H1 (cell line): ENCODE results near the gene MEIS2. TPM values are rescaled to one million over a fixed set of nuclear protein-coding genes. Genes with fewer than 3 reads are reported as not detected.

Experiments used
- CTCF ChIA-PET: fragments of 300-600 bp; sonication (Branson Sonifier 250); formaldehyde crosslinking; loops from one replicate; lab custom pipeline; 2021; ENCODE audit not compliant: partially characterized antibody; lab: Charles Lee
- POLR2A ChIA-PET: fragments of 300-600 bp; sonication (Branson Sonifier 250); formaldehyde crosslinking; loops from one replicate; lab custom pipeline; 2021; ENCODE audit warnings: inconsistent platforms; ENCODE audit not compliant: partially characterized antibody; lab: Charles Lee
- DNase-seq, 2 experiments: peaks; one replicate each; pipeline versions ENCODE4 v3.0.0 to v3.0.0-alpha.2; 2010 to 2022; ENCODE audit warnings: low spot score in 2 of 2, low read depth in 1 of 2, mixed read lengths in 1 of 2
- FAIRE-seq: peaks from 2 replicates; lab custom pipeline; 2011; peaks lifted over from hg19 to GRCh38; lab: Jason Lieb, UNC
- H2AFZ ChIP-seq: 2 replicates; pipeline ENCODE4 v1.8.1; 2012; ENCODE audit warnings: low read length, inconsistent platforms
- H2AK5ac ChIP-seq: 2 replicates; pipeline ENCODE4 v1.6.1; 2013; ENCODE audit warnings: low read depth, low read length
- H2BK120ac ChIP-seq: replicated peaks from 2 replicates; pipeline ENCODE3; 2013; ENCODE audit warnings: low read depth, low read length, inconsistent platforms
- H2BK12ac ChIP-seq: 2 replicates; pipeline ENCODE4 v1.6.1; 2013; ENCODE audit warnings: low read depth, low read length
- H2BK15ac ChIP-seq: 2 replicates; pipeline ENCODE4 v1.6.1; 2013; ENCODE audit warnings: low read length
- H2BK20ac ChIP-seq: 2 replicates; pipeline ENCODE4 v1.6.1; 2013; ENCODE audit warnings: low read length
- H2BK5ac ChIP-seq: 2 replicates; pipeline ENCODE4 v1.6.1; 2013; ENCODE audit warnings: low read depth, low read length
- H3K14ac ChIP-seq: 2 replicates; pipeline ENCODE4 v1.6.1; 2013; ENCODE audit warnings: inconsistent platforms; ENCODE audit not compliant: insufficient read length
- H3K18ac ChIP-seq: 2 replicates; pipeline ENCODE4 v1.6.1; 2013; ENCODE audit warnings: low read length; ENCODE audit errors: extremely low read depth
- H3K23ac ChIP-seq: 2 replicates; pipeline ENCODE4 v1.6.1; 2013; ENCODE audit warnings: inconsistent platforms; ENCODE audit not compliant: insufficient read length
- H3K23me2 ChIP-seq: 2 replicates; pipeline ENCODE4 v1.6.1; 2013; ENCODE audit warnings: low read depth, low read length
- H3K27ac ChIP-seq: 2 replicates; pipeline ENCODE4 v1.6.1; 2011; ENCODE audit warnings: low read depth, low read length, inconsistent platforms
- H3K27me3 ChIP-seq, 4 experiments: replicated peaks in 1 of 4; 1 replicate in 1 of 4; 2 replicates in 3 of 4; pipeline versions ENCODE4 v1.6.1 to v1.8.1; 2011 to 2013; ENCODE audit warnings: low read length in 3 of 4, mild to moderate bottlenecking in 3 of 4, inconsistent platforms in 2 of 4, mixed read lengths in 2 of 4, moderate library complexity in 1 of 4; ENCODE audit not compliant: control insufficient read depth in 3 of 4, insufficient read depth in 3 of 4; ENCODE audit errors: extremely low read depth in 1 of 4
- H3K36me3 ChIP-seq, 4 experiments: 2 replicates each; pipeline versions ENCODE4 v1.6.1 to v1.8.1; 2011 to 2013; ENCODE audit warnings: mild to moderate bottlenecking in 4 of 4, low read length in 3 of 4, moderate library complexity in 2 of 4, control low read depth in 1 of 4, inconsistent platforms in 1 of 4; ENCODE audit not compliant: insufficient read depth in 4 of 4, control insufficient read depth in 2 of 4
- H3K4ac ChIP-seq: replicated peaks from 2 replicates; pipeline ENCODE3; 2013; ENCODE audit warnings: low read length, low read depth, mixed read lengths, inconsistent platforms; ENCODE audit not compliant: insufficient read length
- H3K4me1 ChIP-seq, 4 experiments: replicated peaks in 1 of 4; 1 replicate in 1 of 4; 2 replicates in 3 of 4; pipeline versions ENCODE4 v1.6.1 to v1.8.1; 2011 to 2013; ENCODE audit warnings: low read length in 3 of 4, inconsistent platforms in 2 of 4, mixed read lengths in 1 of 4; ENCODE audit not compliant: insufficient read depth in 4 of 4, control insufficient read depth in 3 of 4
- H3K4me2 ChIP-seq, 2 experiments: 2 replicates each; pipeline versions ENCODE4 v1.6.1 to v1.8.1; 2011 to 2013; ENCODE audit warnings: low read depth in 2 of 2, low read length in 2 of 2, control low read depth in 1 of 2, inconsistent platforms in 1 of 2, mild to moderate bottlenecking in 1 of 2; ENCODE audit not compliant: insufficient read depth in 1 of 2
- H3K4me3 ChIP-seq, 4 experiments: fragments of 200-600, 300-600 bp in 1 of 4; sonication (generic), shearing (Covaris generic), sonication (Bioruptor Twin) in 1 of 4; 2 replicates each; pipeline versions ENCODE4 v1.5.1 to v1.8.1; 2011 to 2016; ENCODE audit warnings: low read length in 4 of 4, low read depth in 3 of 4, control low read depth in 2 of 4, inconsistent platforms in 2 of 4, mild to moderate bottlenecking in 2 of 4, mixed read lengths in 1 of 4, moderate library complexity in 1 of 4; ENCODE audit not compliant: insufficient read depth in 2 of 4; ENCODE audit errors: extremely low read depth in 1 of 4
- H3K56ac ChIP-seq: replicated peaks from 2 replicates; pipeline ENCODE3; 2013; ENCODE audit warnings: low read depth, mild to moderate bottlenecking, mixed read lengths, low read length, inconsistent platforms; ENCODE audit not compliant: insufficient read length
- H3K79me1 ChIP-seq: 2 replicates; pipeline ENCODE4 v1.6.1; 2013; ENCODE audit warnings: low read depth, low read length, control low read depth
- H3K79me2 ChIP-seq, 2 experiments: 2 replicates each; pipeline versions ENCODE4 v1.6.1 to v1.8.1; 2012 to 2013; ENCODE audit warnings: low read length in 2 of 2, mild to moderate bottlenecking in 2 of 2, inconsistent platforms in 1 of 2; ENCODE audit not compliant: insufficient read depth in 2 of 2, control insufficient read depth in 1 of 2
- H3K9ac ChIP-seq, 4 experiments: replicated peaks in 1 of 4; 1 replicate in 1 of 4; 2 replicates in 3 of 4; pipeline versions ENCODE4 v1.6.1 to v1.8.1; 2011 to 2013; ENCODE audit warnings: low read depth in 3 of 4, low read length in 3 of 4, control low read depth in 2 of 4, mild to moderate bottlenecking in 2 of 4, moderate library complexity in 2 of 4, inconsistent platforms in 1 of 4; ENCODE audit errors: extremely low read depth in 1 of 4
- H3K9me3 ChIP-seq, 2 experiments: 2 replicates each; pipeline versions ENCODE4 v1.6.1 to v1.8.1; 2012 to 2013; ENCODE audit warnings: mild to moderate bottlenecking in 2 of 2, moderate library complexity in 2 of 2, control low read depth in 1 of 2, inconsistent platforms in 1 of 2, low read depth in 1 of 2, low read length in 1 of 2, mixed read lengths in 1 of 2; ENCODE audit not compliant: insufficient read depth in 2 of 2
- H4K20me1 ChIP-seq, 2 experiments: replicated peaks in 1 of 2; 2 replicates each; pipeline versions ENCODE3 to v1.8.1; 2011 to 2013; ENCODE audit warnings: inconsistent platforms in 2 of 2, low read length in 2 of 2, mild to moderate bottlenecking in 1 of 2; ENCODE audit not compliant: insufficient read depth in 2 of 2, control insufficient read depth in 1 of 2
- H4K5ac ChIP-seq: 2 replicates; pipeline ENCODE4 v1.6.1; 2013; ENCODE audit warnings: low read length, low read depth, mixed read lengths, inconsistent platforms; ENCODE audit not compliant: insufficient read length
- H4K8ac ChIP-seq: 2 replicates; pipeline ENCODE4 v1.8.0; 2013; ENCODE audit warnings: mild to moderate bottlenecking, moderate library complexity, low read length, inconsistent platforms; ENCODE audit not compliant: insufficient read depth; ENCODE audit errors: extremely low read depth
- H4K91ac ChIP-seq: replicated peaks from 2 replicates; pipeline ENCODE3; 2013; ENCODE audit warnings: low read length, mixed read lengths, inconsistent platforms; ENCODE audit not compliant: insufficient read length
- ASH2L ChIP-seq: fragments of 200-600, 300-600 bp; sonication (generic); IDR thresholded peaks from one replicate; pipeline ENCODE4 v1.7.1; 2017; ENCODE audit warnings: low read length
- BACH1 ChIP-seq: IDR thresholded peaks from 2 replicates; pipeline ENCODE4 v1.6.1; 2012; ENCODE audit warnings: low read length, improper control_type of control experiment
- BCL11A ChIP-seq, 2 experiments: IDR thresholded peaks; one replicate each; pipeline ENCODE4 v1.6.1; 2011; ENCODE audit warnings: low read depth in 2 of 2, low read length in 2 of 2, mild to moderate bottlenecking in 2 of 2
- CEBPB ChIP-seq: IDR thresholded peaks from 2 replicates; pipeline ENCODE4 v1.6.1; 2012; ENCODE audit warnings: low read depth, low read length
- CREB1 ChIP-seq: IDR thresholded peaks from 2 replicates; pipeline ENCODE4 v1.6.1; 2012; ENCODE audit warnings: inconsistent platforms
- EP300 ChIP-seq, 2 experiments: IDR thresholded peaks; 1 replicate in 1 of 2; 2 replicates in 1 of 2; pipeline ENCODE4 v1.6.1; 2011 to 2012; ENCODE audit warnings: low read depth in 2 of 2, low read length in 2 of 2, mild to moderate bottlenecking in 2 of 2, borderline replicate concordance in 1 of 2, inconsistent platforms in 1 of 2, moderate library complexity in 1 of 2
- KDM4A ChIP-seq: IDR thresholded peaks from one replicate; pipeline ENCODE4 v1.7.1; 2012; ENCODE audit warnings: low read depth, mild to moderate bottlenecking, moderate library complexity, low read length, inconsistent platforms; ENCODE audit not compliant: severe bottlenecking
- KDM5A ChIP-seq: fragments of 200-600 bp; IDR thresholded peaks from 2 replicates; pipeline ENCODE4 v1.7.1; 2012; ENCODE audit warnings: mild to moderate bottlenecking, low read length, inconsistent platforms, mixed read lengths
- MAFK ChIP-seq: IDR thresholded peaks from 2 replicates; pipeline ENCODE4 v1.6.1; 2012; ENCODE audit warnings: low read depth, mild to moderate bottlenecking, improper control_type of control experiment, low read length
- RXRA ChIP-seq: IDR thresholded peaks from 2 replicates; pipeline ENCODE4 v1.6.1; 2011; ENCODE audit warnings: low read depth, mild to moderate bottlenecking, low read length, moderate library complexity; ENCODE audit not compliant: insufficient read depth
- SIN3A ChIP-seq, 2 experiments: IDR thresholded peaks in 1 of 2; conservative IDR thresholded peaks in 1 of 2; 2 replicates each; pipeline ENCODE4 v1.6.1; 2011 to 2012; ENCODE audit warnings: low read length in 2 of 2, improper control_type of control experiment in 1 of 2, low read depth in 1 of 2, mild to moderate bottlenecking in 1 of 2
- TAF1 ChIP-seq: IDR thresholded peaks from 2 replicates; pipeline ENCODE4 v1.6.1; 2011; ENCODE audit warnings: mild to moderate bottlenecking, low read depth, low read length
- YY1 ChIP-seq: IDR thresholded peaks from 2 replicates; pipeline ENCODE4 v1.6.1; 2011; ENCODE audit warnings: low read depth, mild to moderate bottlenecking, low read length
- WGBS, 2 experiments: shearing (Covaris generic) in 1 of 2; methylation state at CpG; one replicate each; pipeline versions ENCODE4 v1.1.6 to v1.1.7; 2013 to 2015; ENCODE audit warnings: low lambda C conversion rate in 2 of 2, mixed read lengths in 2 of 2, inconsistent platforms in 1 of 2, low coverage in 1 of 2, missing lambda C conversion rate in 1 of 2; ENCODE audit not compliant: insufficient replicate concordance in 2 of 2, insufficient coverage in 1 of 2, insufficient read length in 1 of 2; ENCODE audit errors: extremely low coverage in 1 of 2, missing lambda C conversion rate in 1 of 2; 5-methylcytosine and 5-hydroxymethylcytosine counted together
- polyA plus RNA-seq, 7 experiments: library from polyadenylated mRNA; depleted of rRNA in 3 of 7; stranded (reverse) in 5 of 7; unstranded in 2 of 7; fragments of >200 nt in 5 of 7; fragments of 200-250 nt in 2 of 7; gene quantifications; 1 replicate in 5 of 7; 2 replicates in 1 of 7; 4 replicates in 1 of 7; pipeline versions ENCODE4 v1.2.1 to v1.2.3, GENCODE V29; 2011 to 2013; ENCODE audit warnings: missing spikeins in 2 of 7, mixed read lengths in 2 of 7
- total RNA-seq: library from RNA; stranded (reverse); fragmentation: NEBNext Ultra II Directional; extraction: Animal tissue kit (Norgen Biotek cat#: 25700); gene quantifications from 2 replicates; pipeline ENCODE4 v1.2.1, GENCODE V29; 2021
- TF ChIP-seq, protein P1 (sequence below): IDR thresholded peaks from 2 replicates; pipeline ENCODE4 v1.6.1; 2011; ENCODE audit warnings: low read length, improper control_type of control experiment

Gene MEIS2
- total and polyA plus RNA-seq, 2 of the 8 experiments (the other 6 are each of a cell fraction or from before 2014, with no cell fraction given) = 0.22 to 1.2 TPM

DNA sequence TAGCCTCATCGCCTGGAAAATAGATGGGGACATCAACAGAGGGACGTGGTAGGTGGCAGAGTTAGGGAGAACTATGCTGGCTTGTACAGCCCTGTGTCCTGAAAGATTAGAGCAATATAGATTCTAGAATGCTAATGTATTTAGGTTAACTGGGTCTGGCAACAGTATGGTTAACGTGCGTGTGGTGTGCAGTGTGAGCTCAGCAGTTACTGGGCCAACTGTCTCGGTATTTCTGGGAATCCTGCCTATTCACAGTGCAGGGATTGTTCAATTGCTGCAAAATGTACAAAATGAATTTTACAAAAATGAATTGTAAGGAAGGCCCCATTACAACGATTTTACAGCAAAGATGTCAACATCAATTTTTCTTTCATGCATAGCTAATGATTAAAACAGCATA lies 20.6 kb downstream of the MEIS2 start:
- ChIA-PET CTCF (interaction anchor here (1.1 to 1.4 kb wide), 2 partner anchors 44 to 196 kb away, joined by 3 to 5 read pairs; no protein-coding TSS in a partner anchor), POLR2A (no interaction called here)
- H3K4ac ChIP-seq = no peak overlapping the region
- H3K4me2 ChIP-seq = no peak overlapping the region
- no peak overlapping the region for H4K91ac ChIP-seq
- no peak overlapping the region for H3K18ac ChIP-seq
- H3K14ac ChIP-seq = no peak overlapping the region
- H2AFZ ChIP-seq = no peak overlapping the region
- H3K9me3 ChIP-seq = no peaks in the 10 kb centered on the region
- H3K4me3 ChIP-seq = no peak overlapping the region
- H3K36me3 ChIP-seq = no peaks in the 10 kb centered on the region; a peak in 1 of 8 replicates
- H3K79me1 ChIP-seq = no peaks in the 10 kb centered on the region
- WGBS, 2 experiments = 82% methylated on average over 6 of the region's 6 CpGs; no CpG with 5 or more reads in 1 of the 2 experiments
- no peak overlapping the region for H3K23ac ChIP-seq
- no peaks in the 10 kb centered on the region for H3K79me2 ChIP-seq
- no peaks in the 10 kb centered on the region for H3K27me3 ChIP-seq
- no peak overlapping the region for H2BK20ac ChIP-seq
- no peak for FAIRE-seq
- H4K20me1 ChIP-seq = no peaks in the 10 kb centered on the region
- H2BK5ac ChIP-seq = no peak overlapping the region
- H2BK120ac ChIP-seq = no peak overlapping the region
- no peak overlapping the region for H2BK15ac ChIP-seq
- H4K8ac ChIP-seq = no peak overlapping the region
- H3K4me1 ChIP-seq = peaks cover 0 to 7% (median 6%) of the 10 kb centered on the region in 4 experiments; a peak in 2 of 7 replicates
- no peaks in the 10 kb centered on the region for H3K23me2 ChIP-seq
- H3K27ac ChIP-seq = no peak overlapping the region
- H2BK12ac ChIP-seq = no peak overlapping the region
- no peak overlapping the region for H3K9ac ChIP-seq
- no peak overlapping the region for H3K56ac ChIP-seq
- H4K5ac ChIP-seq = no peak overlapping the region
- no peak for DNase-seq
- no peak overlapping the region for H2AK5ac ChIP-seq
- TF ChIP-seq BACH1 (no peak), MAFK (no peak), ASH2L (no peak), CEBPB (no peak), CREB1 (no peak), BCL11A (IDR thresholded peaks at IDR 0.05; ENCODE audit: low read depth in 2 of 2, low read length in 2 of 2) (no peak), YY1 (no peak), RXRA (no peak), SIN3A (conservative IDR thresholded peaks at IDR 0.05 in 1 of 2, IDR thresholded peaks at IDR 0.05 in 1 of 2; ENCODE audit: low read depth in 1 of 2, low read length in 2 of 2) (no peak), KDM4A (no peak), KDM5A (no peak), TAF1 (no peak), EP300 (IDR thresholded peaks at IDR 0.05; ENCODE audit: borderline replicate concordance in 1 of 2, low read depth in 2 of 2, low read length in 2 of 2) (no peak)
- TF ChIP-seq, protein P1, sequence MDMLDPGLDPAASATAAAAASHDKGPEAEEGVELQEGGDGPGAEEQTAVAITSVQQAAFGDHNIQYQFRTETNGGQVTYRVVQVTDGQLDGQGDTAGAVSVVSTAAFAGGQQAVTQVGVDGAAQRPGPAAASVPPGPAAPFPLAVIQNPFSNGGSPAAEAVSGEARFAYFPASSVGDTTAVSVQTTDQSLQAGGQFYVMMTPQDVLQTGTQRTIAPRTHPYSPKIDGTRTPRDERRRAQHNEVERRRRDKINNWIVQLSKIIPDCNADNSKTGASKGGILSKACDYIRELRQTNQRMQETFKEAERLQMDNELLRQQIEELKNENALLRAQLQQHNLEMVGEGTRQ = no peak
